Ascending aorta (tissue), 2 donors: ENCODE data around the gene HIGD2A. TPM values are rescaled to one million over a fixed set of nuclear protein-coding genes. Genes with fewer than 3 reads are reported as not detected.

Experiments used
- DNase-seq, 2 donors: peaks; one replicate each; pipeline ENCODE4 v3.0.0-alpha.2; 2019; ENCODE audit warnings: low spot score in 2 of 2
- H3K27ac ChIP-seq, 2 donors: fragments of 200-600 bp; sonication (generic); one replicate each; pipeline ENCODE4 v1.5.1; 2016 to 2017; ENCODE audit warnings: mild to moderate bottlenecking in 1 of 2
- H3K27me3 ChIP-seq: fragments of 200-600 bp; sonication (generic); one replicate; pipeline ENCODE4 v1.5.1; 2017
- H3K36me3 ChIP-seq, 2 donors: fragments of 200-600 bp; sonication (generic); one replicate each; pipeline ENCODE4 v1.5.1; 2016
- H3K4me1 ChIP-seq, 2 donors: fragments of 200-600 bp; sonication (generic); one replicate each; pipeline ENCODE4 v1.5.1; 2016 to 2017; ENCODE audit warnings: mild to moderate bottlenecking in 1 of 2
- H3K4me3 ChIP-seq, 2 donors: fragments of 200-600 bp; sonication (generic); one replicate each; pipeline ENCODE4 v1.5.1; 2016 to 2017; ENCODE audit warnings: mild to moderate bottlenecking in 1 of 2
- H3K9me3 ChIP-seq, 2 donors: fragments of 200-600 bp; sonication (generic); one replicate each; pipeline ENCODE4 v1.5.1; 2016
- intact Hi-C: fragments of 100-400 bp; cut with DNase I; formaldehyde crosslinking; loops from one replicate; pipeline ENCODE4 v1.15.1; 2023
- total RNA-seq: library from RNA; depleted of rRNA; stranded (reverse); fragments of >200 nt; gene quantifications from one replicate; pipeline ENCODE4 v1.1.0, GENCODE V29; 2016
- TF ChIP-seq, protein P1 (sequence below), 3 experiments: fragments of 200-600 bp in 2 of 3; fragments of 450-650 bp in 1 of 3; sonication (generic) in 2 of 3; IDR thresholded peaks; one replicate each; pipeline ENCODE4 v1.5.1; 2016 to 2019; ENCODE audit warnings: antibody characterized with exemption in 3 of 3, mild to moderate bottlenecking in 1 of 3, moderate library complexity in 1 of 3

The HIGD2A gene
- total RNA-seq, 1 donor from 2014 or later, result 36.7 TPM

DNA sequence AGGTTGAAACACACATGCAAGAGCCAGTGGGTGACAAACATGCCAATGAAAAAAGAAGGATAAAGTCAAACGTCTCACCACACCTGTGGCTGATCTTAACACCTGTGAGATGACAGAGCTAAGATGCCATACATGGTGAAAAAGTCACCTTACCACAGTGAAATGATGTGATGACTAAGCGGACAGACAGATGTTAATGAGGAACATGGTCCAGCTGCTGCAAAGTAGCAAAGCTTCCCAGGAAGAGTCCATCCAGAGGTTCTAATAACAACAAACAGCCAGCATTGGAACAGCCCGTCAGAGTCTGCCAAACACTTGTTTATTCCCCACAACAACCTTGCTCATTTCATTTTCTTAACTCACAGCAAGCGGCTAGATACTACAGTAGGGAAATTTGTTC is 28.9 kb upstream of the HIGD2A start:
- Histone ChIP-seq H3K4me3 (no peak overlapping the region), H3K27ac (no peak overlapping the region), H3K9me3 (no peaks in the 10 kb centered on the region), H3K4me1 (peaks cover 0 to 9% of the 10 kb centered on the region in 2 donors), H3K27me3 (no peaks in the 10 kb centered on the region), H3K36me3 (peaks cover 9 to 36% of the 10 kb centered on the region in 2 donors)
- DNase-seq, result no peak
- TF ChIP-seq, protein P1, sequence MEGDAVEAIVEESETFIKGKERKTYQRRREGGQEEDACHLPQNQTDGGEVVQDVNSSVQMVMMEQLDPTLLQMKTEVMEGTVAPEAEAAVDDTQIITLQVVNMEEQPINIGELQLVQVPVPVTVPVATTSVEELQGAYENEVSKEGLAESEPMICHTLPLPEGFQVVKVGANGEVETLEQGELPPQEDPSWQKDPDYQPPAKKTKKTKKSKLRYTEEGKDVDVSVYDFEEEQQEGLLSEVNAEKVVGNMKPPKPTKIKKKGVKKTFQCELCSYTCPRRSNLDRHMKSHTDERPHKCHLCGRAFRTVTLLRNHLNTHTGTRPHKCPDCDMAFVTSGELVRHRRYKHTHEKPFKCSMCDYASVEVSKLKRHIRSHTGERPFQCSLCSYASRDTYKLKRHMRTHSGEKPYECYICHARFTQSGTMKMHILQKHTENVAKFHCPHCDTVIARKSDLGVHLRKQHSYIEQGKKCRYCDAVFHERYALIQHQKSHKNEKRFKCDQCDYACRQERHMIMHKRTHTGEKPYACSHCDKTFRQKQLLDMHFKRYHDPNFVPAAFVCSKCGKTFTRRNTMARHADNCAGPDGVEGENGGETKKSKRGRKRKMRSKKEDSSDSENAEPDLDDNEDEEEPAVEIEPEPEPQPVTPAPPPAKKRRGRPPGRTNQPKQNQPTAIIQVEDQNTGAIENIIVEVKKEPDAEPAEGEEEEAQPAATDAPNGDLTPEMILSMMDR (IDR thresholded peaks at IDR 0.05), result no peak
- intact Hi-C loops, result loop anchor here (5.0 kb wide), 2 partner anchors 58 to 183 kb away; partner anchors contain the start of gene CLTB

DNA sequence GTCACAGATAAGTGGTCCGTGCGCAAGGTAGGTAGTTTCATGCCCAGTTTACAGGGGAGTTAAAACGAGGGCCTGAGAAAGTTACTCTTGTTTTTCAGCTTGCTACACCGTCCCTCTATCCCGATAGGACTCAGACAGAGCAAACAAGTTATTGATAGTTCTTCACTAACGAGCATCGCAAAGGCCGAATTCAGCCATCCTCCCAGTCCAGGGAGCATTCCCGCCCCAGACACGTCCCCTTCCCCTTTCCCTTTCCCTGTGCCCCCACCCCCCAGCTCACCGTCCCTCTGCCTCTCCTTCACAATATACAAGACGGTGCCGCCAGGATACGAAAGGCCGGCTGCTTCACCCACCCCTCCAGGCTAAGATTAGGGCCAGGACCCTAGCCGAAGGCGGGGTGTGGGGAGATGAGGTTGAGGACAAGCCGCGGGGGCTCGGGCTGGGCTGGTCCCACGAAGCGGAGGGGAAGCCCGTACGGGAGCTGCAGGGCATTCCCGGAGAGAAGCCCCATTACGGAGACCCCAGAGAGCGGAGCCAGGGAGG is 27.6 kb upstream of the HIGD2A start:
- intact Hi-C loops, result loop anchor here (1.0 to 5.0 kb wide), 4 partner anchors 27 to 181 kb away; partner anchors contain the start of genes CLTB, FAF2, HIGD2A and NOP16
- H3K4me3 ChIP-seq, result peak overlapping the region; percentile 97 to 99
- peaks cover 2 to 24% of the 10 kb centered on the region in 2 donors for H3K36me3 ChIP-seq
- peak in 1 of 2 donors; percentile 66 for DNase-seq
- TF ChIP-seq, protein P1 (IDR thresholded peaks at IDR 0.05), result no peak
- H3K27ac ChIP-seq, result peak overlapping the region; percentile 70 to 78
- H3K4me1 ChIP-seq, result peaks cover 0 to 14% of the 10 kb centered on the region in 2 donors
- H3K9me3 ChIP-seq, result no peaks in the 10 kb centered on the region
- no peaks in the 10 kb centered on the region for H3K27me3 ChIP-seq

DNA sequence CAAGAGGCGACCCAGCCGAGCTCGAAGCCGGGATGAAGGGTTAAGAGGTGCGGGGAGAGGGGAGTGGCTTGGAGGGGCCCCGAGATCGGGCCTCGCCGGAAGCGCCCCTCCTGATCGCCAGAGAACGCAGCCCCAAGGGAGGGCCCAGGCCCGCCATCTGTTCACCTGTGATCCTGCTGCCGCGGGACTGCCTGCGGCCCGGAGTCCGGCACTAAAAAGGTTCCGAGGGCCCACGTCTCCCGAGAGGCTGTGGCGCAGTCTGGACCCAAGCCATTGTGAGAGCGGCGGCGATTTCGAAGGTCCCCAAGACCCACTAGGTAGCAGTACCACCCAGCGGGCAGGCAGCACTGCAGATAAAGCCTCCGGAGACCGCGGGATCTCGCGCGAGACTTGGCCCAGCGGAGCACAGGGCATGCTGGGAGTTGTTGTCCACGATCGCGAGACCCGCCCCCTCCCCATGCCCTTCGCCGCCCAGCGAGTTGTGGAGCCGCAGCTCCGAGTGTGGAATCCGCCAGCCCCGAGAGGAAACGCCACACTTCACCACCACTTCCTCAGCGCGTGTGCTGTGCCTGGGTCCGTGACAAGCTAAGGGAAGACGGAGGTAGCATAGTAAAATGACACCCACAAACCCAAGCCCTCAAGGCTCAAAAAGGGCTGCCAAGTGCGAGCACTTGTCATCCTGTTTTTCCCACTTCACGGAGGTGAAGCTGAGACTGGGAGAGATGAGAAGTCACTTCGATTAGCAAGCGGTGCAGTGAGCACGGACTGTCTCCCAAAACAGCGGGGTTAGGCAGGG is 26.9 kb upstream of the HIGD2A start, which contains the start of gene KIAA1191:
Gene KIAA1191 (minus strand): TSS at position 328 of the 796 bp plus-strand sequence. CDS start 2,256 bp downstream, outside the sequence.
- Histone ChIP-seq H3K27ac (peak within 1 kb of the TSS; percentile 70 to 78), H3K9me3 (no peaks in the 10 kb centered on the region), H3K27me3 (no peaks in the 10 kb centered on the region), H3K36me3 (peaks cover 0 to 24% of the 10 kb centered on the region in 2 donors), H3K4me3 (peak within 1 kb of the TSS; percentile 97 to 99), H3K4me1 (peaks cover 0 to 16% of the 10 kb centered on the region in 2 donors)
- TF ChIP-seq, protein P1 (IDR thresholded peaks at IDR 0.05), result peak in 1 of 3 experiments; percentile 29
- DNase-seq, result peak; percentile 83 to 97
- intact Hi-C loops, result loop anchor here (1.0 to 5.0 kb wide), 4 partner anchors 27 to 181 kb away; partner anchors contain the start of genes CLTB, FAF2, HIGD2A and NOP16

DNA sequence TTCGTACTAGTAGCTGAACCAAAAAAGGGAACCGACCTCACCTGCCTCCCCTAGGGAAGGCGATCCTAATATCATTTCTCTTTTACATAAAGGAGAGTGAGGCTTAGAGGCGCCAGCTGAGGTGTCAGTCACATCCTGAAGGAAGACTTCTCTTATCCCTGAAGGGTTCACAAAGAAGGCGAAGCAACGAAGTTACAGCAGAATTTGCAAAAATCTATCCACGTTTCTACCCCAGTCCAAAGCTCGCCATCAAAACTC is 26.4 kb upstream of the HIGD2A start:
- peak overlapping the region; percentile 70 to 78 for H3K27ac ChIP-seq
- TF ChIP-seq, protein P1 (IDR thresholded peaks at IDR 0.05), result no peak
- H3K9me3 ChIP-seq, result no peaks in the 10 kb centered on the region
- intact Hi-C loops, result loop anchor here (5.0 kb wide), 2 partner anchors 55 to 180 kb away; partner anchors contain the start of gene CLTB
- no peaks in the 10 kb centered on the region for H3K27me3 ChIP-seq
- peaks cover 0 to 19% of the 10 kb centered on the region in 2 donors for H3K36me3 ChIP-seq
- peak overlapping the region; percentile 97 to 99 for H3K4me3 ChIP-seq
- H3K4me1 ChIP-seq, result peaks cover 0 to 16% of the 10 kb centered on the region in 2 donors
- no peak for DNase-seq

DNA sequence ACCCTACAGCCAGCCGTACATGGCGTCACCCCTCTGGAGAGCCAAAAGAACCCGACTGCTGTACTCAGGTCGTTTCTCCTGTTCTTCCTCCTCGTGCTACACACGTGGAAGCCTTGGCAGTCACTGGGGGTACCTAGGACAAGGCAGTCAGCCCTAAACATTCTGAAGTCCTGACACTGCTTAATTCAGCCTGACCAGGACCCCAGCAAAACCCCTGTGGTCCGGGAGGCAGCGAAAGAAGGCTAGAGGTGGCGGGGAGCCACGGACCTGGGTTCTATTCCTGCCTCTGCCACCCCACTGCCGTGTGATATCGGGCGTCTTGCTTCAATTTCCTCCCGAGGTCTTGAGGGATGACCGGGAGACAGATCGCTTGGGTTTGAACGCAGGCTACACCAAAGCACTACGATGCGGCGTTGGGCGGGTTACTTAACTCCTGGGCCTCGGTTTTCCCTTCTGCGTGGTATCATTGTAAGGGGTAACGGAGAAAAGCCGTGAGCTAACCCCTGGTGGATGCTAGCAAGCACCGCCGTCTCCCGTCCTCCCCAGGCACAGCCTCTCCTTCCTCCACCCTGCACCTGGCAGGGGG is 23.7 kb upstream of the HIGD2A start:
- Histone ChIP-seq H3K4me3 (peak overlapping the region; percentile 80 to 95), H3K9me3 (no peaks in the 10 kb centered on the region), H3K4me1 (peaks cover 0 to 16% of the 10 kb centered on the region in 2 donors), H3K27me3 (no peaks in the 10 kb centered on the region), H3K27ac (peak overlapping the region; percentile 76 to 79), H3K36me3 (peaks cover 0 to 2% of the 10 kb centered on the region in 2 donors)
- intact Hi-C loops, result loop anchor here (1.0 to 5.0 kb wide), 3 partner anchors 23 to 177 kb away; partner anchors contain the start of genes CLTB, HIGD2A and NOP16
- TF ChIP-seq, protein P1 (IDR thresholded peaks at IDR 0.05), result no peak
- DNase-seq, result peak in 1 of 2 donors; percentile 67
